GM18498 (cell line): ENCODE results near the gene NLK.
"Not testable (repeated sequence)": the region's sequence is repeated elsewhere in the genome, so short reads cannot be mapped to it uniquely, and the experiment has no call there.

Source experiments
- ATAC-seq: cut with Tn5 transposase; IDR thresholded peaks from one replicate; pipeline ENCODE4 v1.9.1; 2021; ENCODE audit warnings: mild to moderate bottlenecking, moderate library complexity; ENCODE audit not compliant: unreplicated experiment

The NLK gene

GRCh38 chr17:28227316-28228108 lies 185.0 kb downstream of the NLK start:
- no peak for ATAC-seq

DNA sequence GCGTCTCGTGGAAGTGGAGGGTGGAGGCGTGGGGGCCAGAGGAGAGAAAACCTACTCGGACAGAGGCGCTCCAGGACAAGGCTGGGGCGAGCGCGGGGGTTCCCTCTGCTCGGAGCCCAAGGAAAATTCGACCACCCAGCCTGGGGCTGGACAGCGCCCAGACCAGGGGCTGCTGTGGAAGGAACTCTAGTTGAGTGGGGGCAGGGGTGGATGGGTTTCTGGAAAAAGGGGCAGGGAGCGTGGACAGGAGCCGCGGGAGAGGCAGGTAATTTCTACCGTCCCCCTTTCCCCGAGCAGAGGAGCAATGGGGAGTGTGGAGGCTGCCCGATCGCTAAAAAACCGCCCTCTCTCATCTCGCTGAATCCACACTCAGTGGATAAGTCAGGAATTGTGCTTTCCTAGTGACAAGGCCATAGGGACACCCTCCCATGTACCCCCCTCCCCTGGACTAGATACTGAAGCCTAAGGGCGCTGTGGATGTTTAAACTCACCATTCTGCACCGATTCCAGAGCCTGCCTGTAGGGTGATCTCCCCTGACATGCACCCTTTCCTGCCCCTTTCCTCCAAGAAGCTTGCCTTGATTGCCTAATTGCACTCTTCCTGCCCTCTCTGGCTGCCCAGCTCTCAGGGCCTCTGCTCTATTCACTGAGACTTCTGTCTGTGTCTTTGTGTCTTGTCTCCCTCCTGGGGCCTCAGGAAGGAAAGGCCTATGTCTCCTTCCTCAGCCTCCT lies 185.8 kb downstream of the NLK start:
- no peak for ATAC-seq

DNA sequence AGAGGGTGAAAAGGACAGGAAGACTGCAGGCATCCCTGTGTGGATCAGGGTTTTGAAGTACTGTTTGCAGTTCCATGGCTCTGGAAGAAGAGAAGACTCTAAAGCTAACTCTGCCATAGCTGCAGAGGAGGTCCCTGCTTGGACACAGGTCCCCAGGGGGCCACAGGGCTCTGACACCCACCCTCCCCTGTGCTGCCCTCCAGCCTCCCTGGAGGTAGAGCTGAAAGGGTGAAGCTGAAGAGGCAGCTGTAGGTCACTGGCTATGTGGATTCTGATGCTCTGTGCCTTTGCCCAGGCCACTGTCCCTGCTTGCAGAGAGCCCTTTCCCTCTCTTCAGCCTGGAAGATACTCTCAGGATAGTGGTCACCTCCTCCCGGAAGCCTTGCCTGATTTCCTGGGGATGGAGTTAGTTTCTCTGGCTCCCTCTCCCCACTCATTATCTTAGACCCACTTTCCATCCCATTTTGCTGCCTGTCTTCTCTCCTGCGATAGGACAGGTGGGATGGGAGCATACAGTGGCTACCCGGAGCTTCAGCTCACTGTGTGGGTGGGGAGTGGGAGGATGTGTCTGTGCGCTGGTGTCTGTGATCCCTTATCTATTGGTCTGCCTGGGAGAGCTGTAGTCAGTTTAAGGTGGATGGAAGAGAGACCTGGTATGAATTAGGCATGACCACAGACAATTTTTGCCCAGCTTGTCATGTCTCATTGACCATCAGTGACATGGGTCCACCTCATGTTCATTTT lies 186.7 kb downstream of the NLK start:
- no peak for ATAC-seq

DNA sequence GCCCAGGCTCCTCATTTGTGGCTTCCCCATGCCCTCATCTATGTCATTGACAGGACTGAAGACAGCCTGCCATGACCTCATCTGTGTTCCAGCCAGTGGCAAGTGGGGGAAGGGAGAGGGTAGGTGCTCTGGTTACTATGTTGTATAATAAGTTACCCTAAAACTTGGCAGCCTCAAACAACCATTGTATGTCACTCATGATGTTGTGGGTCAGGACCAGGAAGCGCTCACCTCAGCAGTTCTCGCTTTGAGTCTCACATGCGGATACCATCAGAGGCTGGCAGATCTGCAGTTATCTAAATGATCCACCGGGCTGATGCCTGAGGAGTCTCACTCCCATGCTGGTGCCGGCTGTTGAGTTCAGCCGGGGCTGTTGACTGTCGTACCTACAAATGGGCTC lies 187.5 kb downstream of the NLK start:
- no peak for ATAC-seq

GRCh38 chr17:28230607-28231006 lies 188.1 kb downstream of the NLK start:
- not testable (repeated sequence) for ATAC-seq

DNA sequence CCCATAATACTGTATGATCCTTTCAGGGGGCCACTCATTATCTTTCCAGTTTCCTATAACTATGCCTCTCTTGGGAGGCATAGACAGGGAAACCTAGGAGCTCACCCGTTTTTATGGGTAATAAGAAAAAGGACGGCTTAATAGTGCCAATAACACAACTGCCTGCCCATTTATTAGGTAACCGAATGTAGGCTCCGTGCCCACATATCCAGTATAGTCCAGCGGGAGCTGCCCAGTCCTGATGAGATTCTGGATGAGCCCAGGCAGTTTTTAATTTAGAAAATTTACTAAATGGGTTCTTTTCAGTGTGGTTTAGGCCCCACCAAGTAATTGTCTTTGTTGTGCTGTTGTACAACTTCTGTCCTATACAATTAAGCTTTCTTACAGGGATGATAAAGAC lies 189.1 kb downstream of the NLK start:
- ATAC-seq, result not testable (repeated sequence)

DNA sequence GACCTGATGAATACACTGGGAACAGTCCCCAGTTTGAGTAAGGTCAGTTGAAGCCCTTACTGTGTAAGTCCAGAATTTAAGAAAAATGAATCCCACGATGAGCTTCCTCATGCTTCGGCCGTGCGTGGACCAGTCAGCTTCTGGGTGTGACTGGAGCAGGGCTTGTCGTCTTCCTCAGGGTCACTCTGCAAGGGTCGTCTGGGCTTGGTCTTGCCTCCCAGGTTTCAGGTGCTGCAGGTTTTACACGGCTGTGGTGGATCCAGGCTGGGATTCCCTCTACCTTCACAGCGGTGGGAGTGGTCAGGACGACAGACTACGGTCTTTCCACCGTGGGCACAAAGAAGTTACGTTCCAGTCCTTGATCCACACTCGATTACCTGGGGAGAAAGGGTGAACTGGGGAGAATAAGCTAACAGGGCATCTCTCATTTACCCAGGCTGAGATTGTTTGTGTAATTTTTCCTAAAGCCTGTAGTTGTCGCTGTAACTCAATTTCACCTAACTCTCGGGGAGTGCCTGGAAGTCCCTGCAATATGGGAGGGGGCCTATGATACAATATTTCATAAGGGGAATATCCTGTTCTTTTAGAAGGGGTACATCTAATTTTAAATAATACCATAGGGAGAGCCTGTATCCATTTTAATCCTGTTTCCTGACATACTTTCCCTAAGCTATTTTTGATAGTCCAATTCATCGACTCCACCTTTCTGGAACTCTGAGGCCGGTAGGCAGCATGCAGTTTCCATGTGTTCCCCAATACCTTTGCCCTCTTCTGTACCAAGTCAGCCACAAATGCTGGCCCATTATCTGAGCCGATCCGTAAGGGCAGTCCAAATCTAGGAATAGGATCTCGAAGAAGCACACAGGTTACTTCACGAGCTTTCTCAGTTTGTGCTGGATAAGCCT lies 190.7 kb downstream of the NLK start:
- ATAC-seq, result not testable (repeated sequence)

GRCh38 chr17:28233872-28234856 lies 191.7 kb downstream of the NLK start:
- ATAC-seq, result not testable (repeated sequence)

DNA sequence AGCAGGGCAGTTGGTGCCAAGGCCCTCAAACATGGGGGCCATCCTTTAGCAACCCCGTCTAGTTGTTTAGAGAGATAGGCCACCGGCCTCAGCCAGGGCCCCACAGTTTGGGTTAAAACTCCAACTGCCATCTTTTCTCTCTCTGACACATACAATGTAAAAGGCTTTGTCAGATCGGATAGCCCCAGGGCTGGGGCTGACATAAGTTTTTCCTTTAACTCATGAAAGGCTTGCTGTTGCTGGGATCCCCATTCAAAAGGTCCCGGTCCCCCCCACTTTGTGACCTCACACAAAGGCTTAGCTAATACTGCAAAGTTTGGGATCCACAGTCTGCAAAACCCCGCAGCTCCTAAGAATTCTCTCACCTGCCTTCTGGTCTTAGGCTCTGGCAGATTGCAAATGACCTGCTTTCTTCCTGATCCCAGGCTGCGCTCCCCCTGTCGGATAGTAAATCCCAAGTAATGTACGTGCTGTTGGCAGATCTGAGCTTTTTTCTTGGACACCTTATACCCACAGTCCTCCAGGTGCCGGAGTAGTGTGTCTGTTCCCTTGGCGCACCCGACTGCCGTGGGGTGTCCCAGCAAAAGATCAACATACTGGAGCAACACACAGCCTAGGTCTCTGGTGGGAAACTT lies 192.7 kb downstream of the NLK start:
- not testable (repeated sequence) for ATAC-seq

GRCh38 chr17:28236033-28236653 lies 193.7 kb downstream of the NLK start:
- not testable (repeated sequence) for ATAC-seq

DNA sequence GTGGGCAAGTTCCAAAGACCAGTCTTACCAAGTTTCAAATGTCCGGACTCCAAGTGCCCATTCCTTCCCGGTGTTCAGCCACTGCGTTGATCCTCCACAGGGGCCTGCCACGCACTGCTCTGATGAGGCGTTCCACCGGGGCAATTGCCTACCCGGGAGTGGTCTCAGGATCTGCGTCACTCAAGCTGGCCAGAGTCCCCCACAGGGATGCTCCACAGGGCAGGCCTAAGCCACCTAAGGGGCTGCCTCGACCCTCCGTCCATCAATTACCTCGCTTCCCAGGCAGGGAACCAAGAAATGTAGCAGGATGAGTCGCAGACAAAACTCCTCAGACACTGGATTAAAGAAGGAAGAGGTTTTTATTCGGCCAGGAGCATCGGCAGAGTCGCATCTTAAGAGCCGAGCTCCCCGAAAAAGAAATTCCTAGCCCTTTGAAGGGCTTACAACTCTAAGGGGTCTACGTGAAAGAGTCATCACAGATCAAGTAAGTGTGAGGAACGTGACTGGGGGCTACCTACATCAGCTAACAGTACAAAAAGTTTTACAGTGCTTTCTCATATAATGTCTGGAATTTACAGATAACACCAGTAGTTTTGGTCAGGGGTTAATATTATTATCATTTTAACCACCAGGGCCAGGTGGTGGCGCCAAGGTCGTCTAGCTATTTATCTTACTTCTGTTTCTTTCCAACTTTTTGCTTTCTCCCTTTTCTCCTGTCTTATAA lies 196.2 kb downstream of the NLK start:
- not testable (repeated sequence) for ATAC-seq

DNA sequence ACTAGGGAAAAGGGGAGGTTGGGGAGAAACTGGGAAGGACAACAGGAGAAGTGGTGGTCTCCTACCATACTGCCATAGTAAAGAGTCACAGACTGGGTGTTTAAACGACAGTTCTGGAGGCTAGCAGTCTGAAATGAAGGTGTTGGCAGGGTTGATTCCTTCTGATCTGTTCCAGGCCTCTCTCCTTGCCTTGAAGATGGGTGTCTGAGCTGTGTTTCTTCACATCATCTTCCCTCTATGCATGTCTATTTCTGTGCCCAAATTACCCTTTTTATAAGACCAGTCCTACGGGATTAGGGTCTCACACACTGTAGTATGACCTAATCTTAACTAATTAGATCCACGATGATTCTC lies 196.8 kb downstream of the NLK start:
- no peak for ATAC-seq

DNA sequence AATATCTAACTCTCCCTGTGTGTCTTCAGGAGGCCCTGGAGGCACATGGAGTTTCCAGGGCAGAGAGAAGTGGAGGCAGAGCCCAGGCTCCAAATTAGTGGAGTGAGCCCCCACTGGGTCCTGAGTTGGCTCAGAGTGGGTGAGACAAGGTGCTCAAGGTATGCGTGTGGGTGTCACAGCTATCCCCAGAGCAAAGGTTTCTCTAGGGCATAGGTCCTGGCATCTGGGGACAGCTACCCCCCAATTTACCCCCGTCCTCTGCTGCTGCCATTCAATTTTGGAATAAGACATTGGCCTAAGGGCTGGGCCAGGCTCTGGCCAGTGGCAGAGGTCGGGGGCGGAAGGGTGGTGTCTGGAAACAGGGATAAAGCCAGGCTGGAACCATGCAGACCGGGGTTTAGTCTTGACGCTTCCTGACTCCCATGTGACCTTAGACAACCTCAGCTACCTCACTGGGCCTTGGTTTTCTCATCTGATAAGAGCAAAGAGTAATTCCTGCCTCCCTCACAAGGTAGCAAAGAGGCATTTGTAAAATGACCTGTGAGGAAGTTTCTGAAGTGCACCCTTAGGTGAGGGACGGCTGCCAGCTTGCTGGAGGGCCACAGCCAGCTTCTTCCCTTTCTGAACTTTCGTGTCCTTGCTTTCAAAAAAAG lies 198.3 kb downstream of the NLK start:
- ATAC-seq, result no peak

DNA sequence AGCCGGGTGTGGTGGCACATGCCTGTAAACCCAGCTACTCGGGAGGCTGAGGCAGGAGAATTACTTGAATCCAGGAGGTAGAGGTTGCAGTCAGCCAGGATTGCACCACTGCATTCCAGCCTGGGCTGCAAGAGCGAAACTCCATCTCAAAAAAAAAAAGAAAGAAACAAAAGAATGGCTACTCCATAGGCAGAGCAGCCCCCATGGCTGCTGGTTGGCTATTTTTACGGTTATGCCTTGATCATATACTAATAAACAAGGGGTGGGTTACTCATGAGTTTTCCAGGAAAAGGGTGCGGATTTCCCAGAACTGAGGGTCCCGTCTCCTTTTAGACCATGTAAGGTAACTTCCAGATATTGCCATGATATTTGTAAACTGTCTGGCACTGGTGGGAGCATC lies 200.3 kb downstream of the NLK start:
- no peak for ATAC-seq

- ATAC-seq, result not testable (repeated sequence)
Observed at GRCh38 chr17:28243268-28243667, 200.8 kb downstream of the NLK start.

- ATAC-seq, result no peak
Observed at GRCh38 chr17:28244446-28244845, 202.0 kb downstream of the NLK start.
